Suprapubic skin (tissue), 4 donors: Measurements from ENCODE around the gene ARHGEF39. TPM values are rescaled to one million over a fixed set of nuclear protein-coding genes. Genes with fewer than 3 reads are reported as not detected.
A peak's percentile ranks its signal among the peaks of the same experiment; 100 is the strongest.

Experiments
- DNase-seq, 2 donors: peaks; one replicate each; pipeline ENCODE4 v3.0.0-alpha.2; 2019; ENCODE audit warnings: low spot score in 2 of 2
- H3K27ac ChIP-seq: fragments of 200-600 bp; sonication (generic); one replicate; pipeline ENCODE4 v1.5.1; 2019
- H3K27me3 ChIP-seq: fragments of 200-600 bp; sonication (generic); one replicate; pipeline ENCODE4 v1.5.1; 2019
- H3K36me3 ChIP-seq: fragments of 200-600 bp; sonication (generic); one replicate; pipeline ENCODE4 v1.5.1; 2019
- H3K4me1 ChIP-seq: fragments of 200-600 bp; sonication (generic); one replicate; pipeline ENCODE4 v1.5.1; 2019
- H3K4me3 ChIP-seq: fragments of 200-600 bp; sonication (generic); one replicate; pipeline ENCODE4 v1.5.1; 2019; ENCODE audit warnings: mild to moderate bottlenecking
- H3K9me3 ChIP-seq: fragments of 200-600 bp; sonication (generic); one replicate; pipeline ENCODE4 v1.5.1; 2019
- CTCF ChIP-seq, 2 donors: fragments of 200-600 bp in 1 of 2; fragments of 450-650 bp in 1 of 2; sonication (generic) in 1 of 2; IDR thresholded peaks; one replicate each; pipeline ENCODE4 v1.5.1; 2016 to 2019; ENCODE audit warnings: antibody characterized with exemption in 2 of 2, mild to moderate bottlenecking in 1 of 2, moderate library complexity in 1 of 2
- EP300 ChIP-seq: sonication (generic); formaldehyde crosslinking; IDR thresholded peaks from one replicate; pipeline ENCODE4 v1.6.1; 2017; ENCODE audit warnings: antibody characterized with exemption
- POLR2A ChIP-seq, 2 donors: fragments of 450-650 bp; IDR thresholded peaks; one replicate each; pipeline ENCODE4 v1.6.1; 2017; ENCODE audit warnings: antibody characterized with exemption in 2 of 2, mild to moderate bottlenecking in 2 of 2, moderate library complexity in 2 of 2
- POLR2AphosphoS5 ChIP-seq, 3 donors: sonication (generic); formaldehyde crosslinking; IDR thresholded peaks; one replicate each; pipeline ENCODE4 v1.6.1; 2017; ENCODE audit warnings: antibody characterized with exemption in 3 of 3
- WGBS: methylation state at CpG from one replicate; pipeline ENCODE4 v1.1.5; 2018; 5-methylcytosine and 5-hydroxymethylcytosine counted together
- total RNA-seq, 4 donors: library from RNA; depleted of rRNA; stranded (reverse); fragments of >200 nt; gene quantifications; one replicate each; pipeline ENCODE4 v1.1.0, GENCODE V29; 2016

ARHGEF39 gene
- total RNA-seq, 4 donors from 2014 or later = 0.34 to 11.3 (median 1.9) TPM

DNA sequence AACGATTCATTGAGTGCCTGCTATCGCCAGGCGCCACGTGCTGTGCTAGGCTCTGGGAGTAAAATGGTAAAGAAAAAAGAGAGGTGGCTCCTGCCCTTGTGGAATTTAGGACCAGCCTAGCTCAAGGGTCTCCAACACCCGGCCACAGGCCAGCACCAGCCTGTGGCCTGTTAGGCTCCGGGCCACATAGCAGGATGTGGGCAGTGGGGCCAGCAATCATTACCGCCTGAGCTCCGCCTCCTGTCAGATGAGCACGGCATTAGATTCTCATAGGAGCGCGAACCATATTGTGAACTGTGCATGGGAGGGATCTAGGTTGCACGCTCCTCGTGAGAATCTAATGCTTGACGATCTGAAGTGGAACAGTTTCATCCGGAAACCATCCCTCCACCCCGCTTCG lies 8.6 kb downstream of the ARHGEF39 start:
- no peak for DNase-seq
- Histone ChIP-seq H3K27ac (no peak overlapping the region), H3K4me1 (peaks cover 43% of the 10 kb centered on the region), H3K4me3 (no peak overlapping the region), H3K9me3 (no peaks in the 10 kb centered on the region), H3K27me3 (no peaks in the 10 kb centered on the region), H3K36me3 (peaks cover 4% of the 10 kb centered on the region)
- TF ChIP-seq CTCF (IDR thresholded peaks at IDR 0.05) = no peak
- no peak for TF ChIP-seq POLR2AphosphoS5 (IDR thresholded peaks at IDR 0.05)
- no peak for TF ChIP-seq EP300
- no peak for TF ChIP-seq POLR2A (IDR thresholded peaks at IDR 0.05)
- WGBS = 86% methylated on average over 17 of the region's 17 CpGs

DNA sequence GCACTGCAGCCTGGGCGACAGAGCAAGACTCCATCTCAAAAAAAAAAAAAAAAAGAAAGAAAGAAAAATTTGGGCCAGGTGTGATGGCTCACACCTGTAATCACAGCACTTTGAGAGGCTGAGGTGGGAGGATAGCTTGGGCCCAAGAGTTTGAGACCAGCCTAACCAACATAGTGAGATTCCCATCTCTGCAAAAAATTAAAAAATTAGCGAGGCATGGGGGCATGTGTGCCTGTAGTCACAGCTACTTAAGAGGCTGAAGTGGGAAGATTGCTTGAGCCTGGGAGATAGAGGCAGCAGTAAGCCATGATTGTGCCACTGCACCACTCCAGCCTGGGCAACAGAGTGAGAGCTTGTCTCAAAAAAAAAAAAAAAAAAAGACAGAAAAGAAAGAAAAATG lies 11.4 kb downstream of the ARHGEF39 start:
- H3K27ac ChIP-seq = no peak overlapping the region

GRCh38 chr9:35652829-35653209 lies 12.2 kb downstream of the ARHGEF39 start:
- Histone ChIP-seq H3K36me3 (no peaks in the 10 kb centered on the region), H3K4me1 (peaks cover 28% of the 10 kb centered on the region), H3K9me3 (no peaks in the 10 kb centered on the region), H3K27me3 (no peaks in the 10 kb centered on the region), H3K4me3 (no peak overlapping the region), H3K27ac (no peak overlapping the region)
- peak in 1 of 2 donors; percentile 41 for DNase-seq
- TF ChIP-seq EP300 = no peak
- no peak for TF ChIP-seq POLR2AphosphoS5 (IDR thresholded peaks at IDR 0.05)
- TF ChIP-seq CTCF (IDR thresholded peaks at IDR 0.05) = no peak
- TF ChIP-seq POLR2A (IDR thresholded peaks at IDR 0.05) = no peak
- whole genome bisulfite sequencing = 88% methylated on average over 8 of the region's 8 CpGs

More for the DNA sequence above, 11.4 kb downstream of the ARHGEF39 start:
- peak in 1 of 2 donors; percentile 1 for DNase-seq
- Histone ChIP-seq H3K9me3 (no peaks in the 10 kb centered on the region), H3K27me3 (no peaks in the 10 kb centered on the region), H3K4me1 (peaks cover 28% of the 10 kb centered on the region), H3K4me3 (no peak overlapping the region), H3K36me3 (no peaks in the 10 kb centered on the region)
- 92% methylated on average over 2 of the region's 2 CpGs for WGBS
- TF ChIP-seq POLR2AphosphoS5 (IDR thresholded peaks at IDR 0.05) (no peak), POLR2A (IDR thresholded peaks at IDR 0.05) (no peak), CTCF (IDR thresholded peaks at IDR 0.05) (no peak), EP300 (no peak)

GRCh38 chr9:35651956-35652828 lies 12.8 kb downstream of the ARHGEF39 start:
- Histone ChIP-seq H3K9me3 (no peaks in the 10 kb centered on the region), H3K36me3 (no peaks in the 10 kb centered on the region), H3K27me3 (no peaks in the 10 kb centered on the region), H3K27ac (no peak overlapping the region), H3K4me1 (peaks cover 28% of the 10 kb centered on the region), H3K4me3 (no peak overlapping the region)
- WGBS = 69% methylated on average over 7 of the region's 7 CpGs
- no peak for TF ChIP-seq EP300
- TF ChIP-seq CTCF (IDR thresholded peaks at IDR 0.05) = no peak
- no peak for TF ChIP-seq POLR2AphosphoS5 (IDR thresholded peaks at IDR 0.05)
- TF ChIP-seq POLR2A (IDR thresholded peaks at IDR 0.05) = no peak
- DNase-seq = peak in 1 of 2 donors; percentile 10

GRCh38 chr9:35650341-35651158 lies 14.4 kb downstream of the ARHGEF39 start, which contains the start of gene SIT1:
Gene SIT1, minus strand, starts transcription at chr9:35650931. Its CDS starts 78 bp downstream, at chr9:35650853.
- H3K4me3 ChIP-seq = peak within 1 kb of the TSS; percentile 9
- H3K27ac ChIP-seq = no peak within 1 kb of the TSS
- H3K36me3 ChIP-seq = no peaks in the 10 kb centered on the region
- no peaks in the 10 kb centered on the region for H3K27me3 ChIP-seq
- 75% methylated on average over 11 of the region's 22 CpGs for WGBS
- no peak for TF ChIP-seq POLR2A (IDR thresholded peaks at IDR 0.05)
- TF ChIP-seq EP300 = no peak
- no peak for TF ChIP-seq CTCF (IDR thresholded peaks at IDR 0.05)
- TF ChIP-seq POLR2AphosphoS5 (IDR thresholded peaks at IDR 0.05) = no peak
- DNase-seq = peak in 1 of 2 donors; percentile 59
- H3K9me3 ChIP-seq = no peaks in the 10 kb centered on the region
- H3K4me1 ChIP-seq = peaks cover 34% of the 10 kb centered on the region
